Heart right ventricle (tissue), 16 donors: ENCODE data around the gene SELENOW. TPM values are rescaled to one million over a fixed set of nuclear protein-coding genes. Genes with fewer than 3 reads are reported as not detected.
"Not testable (repeated sequence)": the region's sequence is repeated elsewhere in the genome, so short reads cannot be mapped to it uniquely, and the experiment has no call there.

Source experiments
- ATAC-seq, 8 donors: fragments of 200-7000 bp; cut with Tn5 transposase; one replicate each; pipeline ENCODE4 v1.9.1; 2020; ENCODE audit warnings: mild to moderate bottlenecking in 8 of 8, moderate library complexity in 8 of 8, moderate number of reproducible peaks in 1 of 8
- DNase-seq, 2 donors: peaks; one replicate each; pipeline ENCODE4 v3.0.0-alpha.2; 2020
- H3K27ac ChIP-seq, 10 donors: fragments of 200-600 bp; sonication (generic) in 2 of 10; one replicate each; pipeline versions ENCODE4 v1.5.0 to v1.8.0; 2020 to 2022; ENCODE audit warnings: mild to moderate bottlenecking in 3 of 10
- H3K27me3 ChIP-seq, 7 donors: fragments of 200-600 bp; one replicate each; pipeline ENCODE4 v1.8.0; 2021 to 2022; ENCODE audit warnings: mild to moderate bottlenecking in 2 of 7
- H3K36me3 ChIP-seq, 9 donors: fragments of 200-600 bp; sonication (generic) in 1 of 9; one replicate each; pipeline versions ENCODE4 v1.5.0 to v1.8.0; 2020 to 2022; ENCODE audit warnings: mild to moderate bottlenecking in 2 of 9
- H3K4me1 ChIP-seq, 9 donors: fragments of 200-600 bp; sonication (generic) in 1 of 9; one replicate each; pipeline versions ENCODE4 v1.5.0 to v1.8.0; 2020 to 2022; ENCODE audit warnings: mild to moderate bottlenecking in 4 of 9
- H3K4me3 ChIP-seq, 10 donors: fragments of 200-600 bp; sonication (generic) in 2 of 10; one replicate each; pipeline versions ENCODE4 v1.5.0 to v1.8.0; 2020 to 2022; ENCODE audit warnings: mild to moderate bottlenecking in 7 of 10, moderate library complexity in 2 of 10
- H3K9me3 ChIP-seq, 11 donors: fragments of 200-600 bp in 10 of 11; sonication (generic) in 2 of 11; one replicate each; pipeline versions ENCODE4 v1.5.0 to v1.8.0; 2013 to 2022; ENCODE audit warnings: mild to moderate bottlenecking in 2 of 11, control low read depth in 1 of 11, moderate library complexity in 1 of 11
- WGBS, 2 donors: extraction: QIAGEN DNeasy Blood & Tissue Kit; methylation state at CpG; one replicate each; pipeline ENCODE4 v1.1.7; 2013; ENCODE audit warnings: inconsistent platforms in 1 of 2; 5-methylcytosine and 5-hydroxymethylcytosine counted together
- intact Hi-C, 10 donors: fragments of 100-400 bp; cut with DNase I; formaldehyde crosslinking; loops; one replicate each; pipeline versions ENCODE4 v1.11.1 to v1.14.2; 2022
- polyA plus RNA-seq, 2 donors: library from polyadenylated mRNA; stranded (reverse); fragments of 200-250 nt; gene quantifications; one replicate each; pipeline ENCODE4 v1.2.3, GENCODE V29; 2013
- total RNA-seq, 10 donors: library from RNA; stranded (reverse); fragmentation: NEBNext Ultra II Directional in 3 of 10; extraction: Animal tissue kit (Norgen Biotek cat#: 25700) in 3 of 10; gene quantifications; one replicate each; pipeline versions ENCODE4 v1.2.1 to v1.2.4, GENCODE V29; 2021 to 2023
- TF ChIP-seq, protein P1 (sequence below), 9 donors: fragments of 200-600 bp; sonication (generic) in 2 of 9; IDR thresholded peaks; one replicate each; pipeline versions ENCODE4 v1.5.0 to v1.8.0; 2021 to 2022; ENCODE audit warnings: antibody characterized with exemption in 9 of 9, mild to moderate bottlenecking in 5 of 9, moderate library complexity in 1 of 9
- donor health status: Arrhythmogenic right ventricular cardiomyopathy.
- donor health status: ischemic (EF 13 %, LVEDD 7.1; RV severe dilation, severe dysfunction).
- donor health status: healthy with polysubstance abuse.
- donor health status: DM: no; HTN: yes; CAD: no.
- donor health status: DM: no; HTN: no; CAD: no.
- donor health status: ischemic (EF 25% LVEDD 6.9; RV normal size, moderate dysfunction).
- donor health status: ischemic (EF 25% LVEDD 5.7; RV mildly dilated, moderate dysfunction).
- donor health status: healthy.
- donor health status: DM: yes; HTN: yes; CAD: no.
- donor health status: Ischemic cardiomyopathy.
- donor health status: ischemic (EF 35%, LVEDD 5.7; RV mildly dilated, moderate dysfunction).
- donor health status: nonischemic (EF 11% LVEDD 7.7; RV severe dilation, severe dysfunction).
- donor health status: DM: yes; HTN: yes; CAD: no.
- donor health status: PGD.
- donor health status: ischemic (EF 29% LVEDD 5.4; RV normal size, mild dysfunction).
- donor health status: nonischemic (EF 23%, LVEDD 6.1; RV moderate dilation, normal function).

SELENOW gene
- total and polyA plus RNA-seq, 12 donors: 711 to 1,774 (median 1,009) TPM

- intact Hi-C loops: no loop called here
Observed at GRCh38 chr19:47801270-47801669, 22.8 kb downstream of the SELENOW start.

GRCh38 chr19:47802521-47803043 is 24.1 kb downstream of the SELENOW start:
- H3K4me1 ChIP-seq: no peaks in the 10 kb centered on the region
- DNase-seq (no peak), ATAC-seq (no peak)
- peaks cover 0 to 6% (median 0%) of the 10 kb centered on the region in 11 donors for H3K9me3 ChIP-seq
- H3K27ac ChIP-seq: no peak overlapping the region
- TF ChIP-seq, protein P1, sequence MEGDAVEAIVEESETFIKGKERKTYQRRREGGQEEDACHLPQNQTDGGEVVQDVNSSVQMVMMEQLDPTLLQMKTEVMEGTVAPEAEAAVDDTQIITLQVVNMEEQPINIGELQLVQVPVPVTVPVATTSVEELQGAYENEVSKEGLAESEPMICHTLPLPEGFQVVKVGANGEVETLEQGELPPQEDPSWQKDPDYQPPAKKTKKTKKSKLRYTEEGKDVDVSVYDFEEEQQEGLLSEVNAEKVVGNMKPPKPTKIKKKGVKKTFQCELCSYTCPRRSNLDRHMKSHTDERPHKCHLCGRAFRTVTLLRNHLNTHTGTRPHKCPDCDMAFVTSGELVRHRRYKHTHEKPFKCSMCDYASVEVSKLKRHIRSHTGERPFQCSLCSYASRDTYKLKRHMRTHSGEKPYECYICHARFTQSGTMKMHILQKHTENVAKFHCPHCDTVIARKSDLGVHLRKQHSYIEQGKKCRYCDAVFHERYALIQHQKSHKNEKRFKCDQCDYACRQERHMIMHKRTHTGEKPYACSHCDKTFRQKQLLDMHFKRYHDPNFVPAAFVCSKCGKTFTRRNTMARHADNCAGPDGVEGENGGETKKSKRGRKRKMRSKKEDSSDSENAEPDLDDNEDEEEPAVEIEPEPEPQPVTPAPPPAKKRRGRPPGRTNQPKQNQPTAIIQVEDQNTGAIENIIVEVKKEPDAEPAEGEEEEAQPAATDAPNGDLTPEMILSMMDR (IDR thresholded peaks at IDR 0.05): no peak
- intact Hi-C loops: no loop called here
- H3K4me3 ChIP-seq: no peak overlapping the region
- H3K27me3 ChIP-seq: peaks cover 0 to 5% (median 0%) of the 10 kb centered on the region in 7 donors
- no peaks in the 10 kb centered on the region for H3K36me3 ChIP-seq
- WGBS, 2 donors: 81 to 90% methylated on average over 15 to 22 of the region's 25 CpGs

More at GRCh38 chr19:47801270-47801669, 22.8 kb downstream of the SELENOW start:
- Histone ChIP-seq H3K36me3 (no peaks in the 10 kb centered on the region), H3K27me3 (peaks cover 0 to 5% (median 0%) of the 10 kb centered on the region in 7 donors), H3K4me3 (no peak overlapping the region), H3K27ac (no peak overlapping the region), H3K9me3 (peaks cover 0 to 6% (median 0%) of the 10 kb centered on the region in 11 donors), H3K4me1 (no peaks in the 10 kb centered on the region)
- no peak for ATAC-seq
- WGBS, 2 donors: 92 to 95% methylated on average over 4 of the region's 4 CpGs
- TF ChIP-seq, protein P1 (IDR thresholded peaks at IDR 0.05): no peak
- no peak for DNase-seq

- ATAC-seq, DNase-seq, H3K4me1 ChIP-seq, H3K36me3 ChIP-seq, H3K9me3 ChIP-seq, intact Hi-C loops, H3K4me3 ChIP-seq, H3K27ac ChIP-seq, H3K27me3 ChIP-seq: not testable (repeated sequence)
- WGBS, 2 donors: 75 to 86% methylated on average over 14 to 21 of the region's 21 CpGs
Observed at GRCh38 chr19:47803148-47803547, 24.6 kb downstream of the SELENOW start.

GRCh38 chr19:47803671-47804070 is 25.2 kb downstream of the SELENOW start:
- peak in 1 of 8 donors; percentile 47 for ATAC-seq
- 89 to 90% methylated on average over 7 to 12 of the region's 12 CpGs for WGBS, 2 donors

DNA sequence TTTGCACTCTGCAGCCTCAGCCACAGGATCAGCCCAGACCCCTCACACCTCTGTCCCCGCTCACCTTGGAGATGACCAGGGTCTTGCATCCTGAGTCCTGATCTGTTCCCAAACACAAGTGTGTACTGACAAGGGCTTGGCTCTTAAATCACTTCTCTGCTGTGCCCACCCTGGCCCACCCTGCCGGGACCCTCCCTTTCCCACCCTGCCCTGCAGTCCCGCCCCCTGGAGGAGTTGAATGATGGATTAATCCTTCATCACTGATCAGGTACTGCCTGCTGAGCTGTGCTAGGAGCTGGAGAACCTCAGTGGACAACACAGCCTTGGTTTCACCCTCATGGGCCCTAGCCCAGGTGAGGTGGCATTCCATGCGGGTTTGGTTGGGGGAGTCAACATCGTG is 25.9 kb downstream of the SELENOW start, which contains the start of gene TPRX1:
TPRX1 (minus strand) TSS at position 101 of the 400 bp plus-strand sequence; CDS start at position 89, 12 bp downstream.
- 84 to 89% methylated on average over 5 of the region's 5 CpGs for WGBS, 2 donors
- H3K27me3 ChIP-seq, ATAC-seq, DNase-seq, H3K27ac ChIP-seq, H3K4me1 ChIP-seq, H3K36me3 ChIP-seq, H3K9me3 ChIP-seq, H3K4me3 ChIP-seq, intact Hi-C loops: not testable (repeated sequence)

More at GRCh38 chr19:47803671-47804070, 25.2 kb downstream of the SELENOW start:
- H3K9me3 ChIP-seq, DNase-seq, H3K36me3 ChIP-seq, H3K4me1 ChIP-seq, H3K4me3 ChIP-seq, H3K27ac ChIP-seq, intact Hi-C loops, H3K27me3 ChIP-seq: not testable (repeated sequence)

DNA sequence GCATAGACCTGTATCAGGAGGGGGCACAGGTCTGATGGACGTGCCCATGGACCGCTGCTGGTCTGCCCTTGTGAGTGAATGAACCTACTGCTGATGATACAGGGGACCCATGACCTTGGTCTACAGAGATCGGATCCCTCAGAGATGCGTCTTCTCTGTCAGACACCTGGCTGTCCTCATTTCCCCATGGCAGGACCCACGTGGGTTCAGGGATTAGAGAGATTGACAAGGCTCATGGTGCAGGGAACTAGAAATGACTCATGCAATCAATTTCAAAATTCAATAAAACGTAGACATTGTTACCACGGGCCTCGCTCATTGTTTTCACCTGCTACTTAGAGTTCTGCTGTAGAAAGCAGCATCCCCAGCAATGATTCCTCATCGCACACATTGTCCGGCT is 26.8 kb downstream of the SELENOW start:
- intact Hi-C loops: no loop called here
- no peak for ATAC-seq
- 86 to 88% methylated on average over 10 of the region's 10 CpGs for WGBS, 2 donors

More for the DNA sequence above, 26.8 kb downstream of the SELENOW start:
- Histone ChIP-seq H3K9me3 (peaks cover 0 to 6% (median 0%) of the 10 kb centered on the region in 11 donors), H3K27ac (no peak overlapping the region), H3K27me3 (no peaks in the 10 kb centered on the region), H3K4me3 (no peak overlapping the region), H3K36me3 (no peaks in the 10 kb centered on the region), H3K4me1 (no peaks in the 10 kb centered on the region)
- TF ChIP-seq, protein P1 (IDR thresholded peaks at IDR 0.05): no peak
- DNase-seq: no peak
